IMR-90 (cell line): ENCODE data around the gene FAM20A. TPM values are rescaled to one million over a fixed set of nuclear protein-coding genes. Genes with fewer than 3 reads are reported as not detected.

Experiments used
- ATAC-seq: fragments of 200-7000 bp; cut with Tn5 transposase; 2 replicates; pipeline ENCODE4 v1.9.1; 2020; ENCODE audit warnings: low read depth, mild to moderate bottlenecking, moderate library complexity
- BruUV-seq: library from RNA; stranded (reverse); fragments of 400-500 nt; replicated peaks from 2 replicates; lab custom pipeline; 2021; lab: Mats Ljungman, UMichigan
- CTCF ChIA-PET: fragments of 300-600 bp; formaldehyde crosslinking; extraction: SDS; loops from one replicate; lab custom pipeline; 2021; ENCODE audit warnings: antibody characterized with exemption; lab: Yijun Ruan, JAX
- POLR2A ChIA-PET: fragments of 300-600 bp; sonication (Branson Sonifier 250); formaldehyde crosslinking; loops from one replicate; lab custom pipeline; 2022; ENCODE audit warnings: antibody characterized with exemption; ENCODE audit not compliant: unreplicated experiment; lab: Charles Lee
- DNase-seq: peaks from one replicate; pipeline ENCODE4 v3.0.0; 2013
- H2AFZ ChIP-seq: replicated peaks from 2 replicates; pipeline ENCODE3; 2013; ENCODE audit warnings: low read length, mild to moderate bottlenecking; ENCODE audit not compliant: poor library complexity
- H2AK5ac ChIP-seq: 2 replicates; pipeline ENCODE4 v1.6.1; 2013; ENCODE audit warnings: low read depth, low read length, inconsistent platforms
- H2AK9ac ChIP-seq: replicated peaks from 2 replicates; pipeline ENCODE3; 2013; ENCODE audit warnings: mild to moderate bottlenecking, low read depth, low read length, moderate library complexity; ENCODE audit not compliant: poor library complexity
- H2BK120ac ChIP-seq: 2 replicates; pipeline ENCODE4 v1.6.1; 2013; ENCODE audit warnings: low read depth, low read length, inconsistent platforms
- H2BK15ac ChIP-seq: 3 replicates; pipeline ENCODE4 v1.6.1; 2013; ENCODE audit warnings: low read depth, low read length, inconsistent platforms
- H2BK20ac ChIP-seq: 2 replicates; pipeline ENCODE4 v1.6.1; 2013; ENCODE audit warnings: low read depth, mild to moderate bottlenecking, inconsistent platforms, low read length, moderate library complexity
- H2BK5ac ChIP-seq: 2 replicates; pipeline ENCODE4 v1.6.1; 2013; ENCODE audit warnings: mild to moderate bottlenecking, low read depth, low read length, inconsistent platforms; ENCODE audit not compliant: poor library complexity, severe bottlenecking
- H3K14ac ChIP-seq: replicated peaks from 2 replicates; pipeline ENCODE4 v1.6.1; 2013; ENCODE audit warnings: low read depth, low read length, inconsistent platforms
- H3K18ac ChIP-seq: 2 replicates; pipeline ENCODE4 v1.6.1; 2013; ENCODE audit warnings: low read depth, low read length, control low read depth
- H3K23ac ChIP-seq: 2 replicates; pipeline ENCODE4 v1.6.1; 2013; ENCODE audit warnings: low read depth, low read length, inconsistent platforms
- H3K27ac ChIP-seq: 2 replicates; pipeline ENCODE4 v1.5.1; 2013; ENCODE audit warnings: mild to moderate bottlenecking, control low read depth, low read length; ENCODE audit not compliant: insufficient read depth
- H3K27me3 ChIP-seq: 2 replicates; pipeline ENCODE4 v1.6.1; 2013; ENCODE audit warnings: low read length; ENCODE audit not compliant: control insufficient read depth, insufficient read depth
- H3K36me3 ChIP-seq: 2 replicates; pipeline ENCODE4 v1.6.1; 2013; ENCODE audit warnings: low read length, mixed read lengths; ENCODE audit not compliant: control insufficient read depth, insufficient read depth
- H3K4ac ChIP-seq: 2 replicates; pipeline ENCODE4 v1.6.1; 2013; ENCODE audit warnings: low read depth, low read length, inconsistent platforms
- H3K4me1 ChIP-seq: 2 replicates; pipeline ENCODE4 v1.6.1; 2013; ENCODE audit warnings: low read length, mixed read lengths; ENCODE audit not compliant: control insufficient read depth, insufficient read depth
- H3K4me2 ChIP-seq: 2 replicates; pipeline ENCODE4 v1.6.1; 2013; ENCODE audit warnings: low read depth, mild to moderate bottlenecking, control low read depth, low read length, moderate library complexity
- H3K4me3 ChIP-seq: 2 replicates; pipeline ENCODE4 v1.5.1; 2013; ENCODE audit warnings: low read depth, mild to moderate bottlenecking, control low read depth, low read length, moderate library complexity; ENCODE audit not compliant: insufficient read depth
- H3K56ac ChIP-seq: 2 replicates; pipeline ENCODE4 v1.6.1; 2013; ENCODE audit warnings: low read length, inconsistent platforms; ENCODE audit not compliant: insufficient read depth; ENCODE audit errors: extremely low read depth
- H3K79me1 ChIP-seq, 2 experiments: 2 replicates each; pipeline ENCODE4 v1.6.1; 2013; ENCODE audit warnings: low read length in 2 of 2, inconsistent platforms in 1 of 2, low read depth in 1 of 2
- H3K9ac ChIP-seq: 2 replicates; pipeline ENCODE4 v1.6.1; 2013; ENCODE audit warnings: low read depth, low read length, control low read depth
- H3K9me1 ChIP-seq: 2 replicates; pipeline ENCODE4 v1.6.1; 2013; ENCODE audit warnings: low read length, inconsistent platforms; ENCODE audit not compliant: insufficient read depth
- H3K9me3 ChIP-seq: 2 replicates; pipeline ENCODE4 v1.6.1; 2013; ENCODE audit warnings: low read length; ENCODE audit not compliant: control insufficient read depth, insufficient read depth
- H4K20me1 ChIP-seq: 2 replicates; pipeline ENCODE4 v1.6.1; 2013; ENCODE audit warnings: low read length, inconsistent platforms; ENCODE audit not compliant: insufficient read depth
- H4K5ac ChIP-seq: 2 replicates; pipeline ENCODE4 v1.6.1; 2013; ENCODE audit warnings: mild to moderate bottlenecking, low read depth, low read length, control low read depth
- H4K8ac ChIP-seq, 2 experiments: 2 replicates each; pipeline ENCODE4 v1.6.1; 2013; ENCODE audit warnings: low read depth in 2 of 2, low read length in 2 of 2, control low read depth in 1 of 2, inconsistent platforms in 1 of 2
- H4K91ac ChIP-seq: 2 replicates; pipeline ENCODE4 v1.6.1; 2013; ENCODE audit warnings: low read depth, low read length, inconsistent platforms; ENCODE audit not compliant: insufficient read depth
- CHD1 ChIP-seq: IDR thresholded peaks from 2 replicates; pipeline ENCODE4 v1.6.1; 2012; ENCODE audit warnings: low read depth, low read length, improper control_type of control experiment
- ELK1 ChIP-seq: fragments of 150-350 bp; IDR thresholded peaks from 2 replicates; pipeline ENCODE4 v1.6.1; 2016; ENCODE audit warnings: low read depth, mild to moderate bottlenecking, low read length, moderate library complexity, borderline replicate concordance
- MAZ ChIP-seq: IDR thresholded peaks from 2 replicates; pipeline ENCODE4 v1.6.1; 2012; ENCODE audit warnings: low read depth, mild to moderate bottlenecking, low read length, improper control_type of control experiment, moderate library complexity, borderline replicate concordance
- MXI1 ChIP-seq: IDR thresholded peaks from 2 replicates; pipeline ENCODE4 v1.6.1; 2012; ENCODE audit warnings: low read depth, mild to moderate bottlenecking, low read length, moderate library complexity, borderline replicate concordance
- RAD21 ChIP-seq: IDR thresholded peaks from 2 replicates; pipeline ENCODE4 v1.6.1; 2012; ENCODE audit warnings: low read length, improper control_type of control experiment
- SMC3 ChIP-seq: fragments of 150-350 bp; IDR thresholded peaks from 2 replicates; pipeline ENCODE4 v1.6.1; 2016; ENCODE audit warnings: low read depth, mild to moderate bottlenecking, antibody characterized with exemption, low read length, moderate library complexity
- WGBS, 2 experiments: methylation state at CpG; one replicate each; pipeline versions ENCODE4 v1.1.5 to v1.1.7; 2013; ENCODE audit warnings: missing lambda C conversion rate in 2 of 2; ENCODE audit not compliant: insufficient read length in 1 of 2; ENCODE audit errors: extremely low coverage in 2 of 2; 5-methylcytosine and 5-hydroxymethylcytosine counted together
- dilution Hi-C: fragments of 300-500 bp; cut with HindIII; formaldehyde crosslinking; loops from one replicate; pipeline ENCODE4 v1.14.3; 2018; ENCODE audit warnings: low sequenced_read_pairs; ENCODE audit not compliant: unreplicated experiment
- in situ Hi-C: fragments of 300-500 bp; cut with MboI; formaldehyde crosslinking; loops from 3 replicates; pipeline ENCODE4 v1.14.3; 2019; ENCODE audit warnings: low sequenced_read_pairs, inconsistent platforms, mixed read lengths
- intact Hi-C: fragments of 100-400 bp; cut with micrococcal nuclease; formaldehyde crosslinking; loops from 2 replicates; pipeline ENCODE4 v1.10.0; 2022
- polyA plus RNA-seq, 3 experiments: library from polyadenylated mRNA; depleted of rRNA; stranded (reverse); fragments of >200 nt; gene quantifications; 2 replicates each; pipeline ENCODE4 v1.2.3, GENCODE V29; 2012; ENCODE audit warnings: low replicate concordance in 1 of 3
- total RNA-seq: library from RNA; depleted of rRNA; stranded (reverse); fragments of >200 nt; gene quantifications from 2 replicates; pipeline ENCODE4 v1.2.3, GENCODE V29; 2012

Gene FAM20A
- total and polyA plus RNA-seq, 2 of the 4 experiments (the other 2 are of a cell fraction) = not detected

GRCh38 chr17:68507576-68507975 is 93.6 kb downstream of the FAM20A start (continued):
- TF ChIP-seq SMC3 (no peak), CHD1 (no peak), ELK1 (no peak), RAD21 (no peak)

GRCh38 chr17:68505951-68506350 is 95.2 kb downstream of the FAM20A start:
- Histone ChIP-seq H3K36me3 (no peaks in the 10 kb centered on the region), H3K56ac (no peak overlapping the region), H3K9me3 (no peaks in the 10 kb centered on the region), H2BK5ac (no peak overlapping the region), H3K27me3 (peaks cover 9% of the 10 kb centered on the region), H3K4me3 (no peak overlapping the region), H3K18ac (no peak overlapping the region), H2BK120ac (no peak overlapping the region), H3K14ac (no peak overlapping the region), H3K9me1 (no peaks in the 10 kb centered on the region; the same call in 1 of the 2 replicates), H3K79me1 (no peaks in the 10 kb centered on the region), H2AK5ac (no peak overlapping the region), H2AFZ (no peak overlapping the region), H4K91ac (no peak overlapping the region), H2BK15ac (no peak overlapping the region), H3K9ac (no peak overlapping the region), H4K5ac (no peak overlapping the region), H3K4me2 (no peak overlapping the region), H3K27ac (no peak overlapping the region), H2AK9ac (no peak overlapping the region), H3K4me1 (no peaks in the 10 kb centered on the region), H3K4ac (no peak overlapping the region), H4K20me1 (no peaks in the 10 kb centered on the region), H3K23ac (no peak overlapping the region), H2BK20ac (no peak overlapping the region), H4K8ac (no peak overlapping the region)
- ATAC-seq (no peak), DNase-seq (no peak)
- BruUV-seq = no TSS peak
- intact Hi-C loops (no loop called here), in situ Hi-C loops (no loop called here), dilution Hi-C loops (no loop called here)
- CTCF ChIA-PET = no interaction called here
- POLR2A ChIA-PET = no interaction called here
- 100% methylated on average over 1 of the region's 1 CpG; no CpG with 5 or more reads in 1 of the 2 experiments for WGBS, 2 experiments
- TF ChIP-seq RAD21 (no peak), MXI1 (no peak), MAZ (no peak), SMC3 (no peak)
